Measurements from ENCODE around the gene KCNMB2. TPM values are rescaled to one million over a fixed set of nuclear protein-coding genes. Genes with fewer than 3 reads are reported as not detected.
"Not testable (repeated sequence)": the region's sequence is repeated elsewhere in the genome, so short reads cannot be mapped to it uniquely, and the experiment has no call there.

KCNMB2 gene
- total RNA-seq, 1 experiment from 2014 or later = not detected

DNA sequence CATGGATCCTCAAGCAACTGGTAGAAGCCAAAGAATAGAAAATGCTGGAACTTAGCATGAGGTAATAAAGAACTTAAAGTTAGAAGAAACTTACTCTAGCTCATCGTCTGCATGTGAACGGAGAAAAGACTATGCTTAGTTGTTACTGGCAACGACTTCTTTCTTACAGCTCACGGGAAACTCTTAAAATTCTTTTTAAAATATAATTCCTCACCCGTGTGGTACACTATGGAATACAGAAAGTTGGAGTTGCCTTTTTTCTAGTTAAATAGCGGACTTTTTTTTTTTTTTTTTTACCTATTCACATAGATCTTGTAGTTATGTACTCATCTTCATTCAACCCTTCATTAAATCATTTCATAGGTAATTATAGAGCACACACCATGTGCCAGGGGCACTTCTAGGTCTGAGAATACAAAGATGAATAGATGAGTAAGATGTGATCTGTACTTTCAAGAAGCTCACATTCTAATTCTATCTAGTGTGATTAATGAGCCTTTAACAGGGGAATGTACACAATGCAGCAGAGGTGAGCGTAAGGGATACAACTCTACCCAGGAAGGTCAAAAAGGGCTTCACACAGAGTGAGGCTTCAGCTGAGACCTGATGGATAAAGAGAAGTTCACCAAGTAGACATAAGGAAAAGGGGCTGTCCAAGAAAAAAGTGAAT lies 18.4 kb upstream of the KCNMB2 start:
- DNase-seq (ENCODE audit: low read depth) = no peak
- in situ Hi-C loops (cut with HindIII; ENCODE audit: low pct_unique_long_range_greater_than_20kb, low sequenced_read_pairs) = no loop called here

DNA sequence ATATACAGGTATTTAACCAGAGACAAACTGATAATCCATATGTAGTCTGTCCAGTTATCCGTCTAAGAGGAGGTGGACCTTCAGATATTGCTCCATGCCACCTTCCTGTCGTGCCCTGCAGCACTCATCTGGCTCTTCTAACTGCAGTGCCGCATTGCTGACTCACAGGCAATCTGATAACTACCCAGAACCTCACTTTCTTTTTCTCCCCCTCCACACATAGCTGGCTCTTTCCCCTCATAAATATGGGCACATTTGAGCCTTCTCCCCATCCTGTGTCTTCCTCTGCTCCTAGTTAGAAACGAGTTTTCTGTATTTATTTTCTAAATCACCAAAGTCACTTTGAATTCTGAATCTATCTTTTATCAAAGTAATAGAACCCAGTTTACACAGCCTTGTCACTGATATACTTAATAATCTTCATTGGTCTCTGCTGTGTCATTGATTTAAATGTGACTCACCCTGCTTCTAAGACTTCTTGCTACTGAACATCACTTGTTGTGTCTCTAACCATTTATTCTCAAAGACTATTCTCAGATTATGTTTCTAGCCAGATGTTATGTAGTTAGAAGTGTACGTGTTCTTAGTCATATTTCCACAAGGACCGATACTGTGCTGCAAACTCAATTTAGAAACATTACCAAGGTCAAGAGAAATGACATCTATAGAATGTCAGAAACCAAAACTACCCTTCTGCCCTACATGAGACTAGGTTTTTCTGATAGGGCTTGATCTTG lies 17.4 kb upstream of the KCNMB2 start:
- in situ Hi-C loops (cut with HindIII; ENCODE audit: low pct_unique_long_range_greater_than_20kb, low sequenced_read_pairs) = no loop called here
- DNase-seq (ENCODE audit: low read depth) = no peak

GRCh38 chr3:178519701-178520100 lies 16.5 kb upstream of the KCNMB2 start:
- DNase-seq (ENCODE audit: low read depth) = no peak
- in situ Hi-C loops (cut with HindIII; ENCODE audit: low pct_unique_long_range_greater_than_20kb, low sequenced_read_pairs) = no loop called here

GRCh38 chr3:178520451-178520850 lies 15.8 kb upstream of the KCNMB2 start:
- in situ Hi-C loops (cut with HindIII; ENCODE audit: low pct_unique_long_range_greater_than_20kb, low sequenced_read_pairs) = no loop called here
- no peak for DNase-seq (ENCODE audit: low read depth)

DNA sequence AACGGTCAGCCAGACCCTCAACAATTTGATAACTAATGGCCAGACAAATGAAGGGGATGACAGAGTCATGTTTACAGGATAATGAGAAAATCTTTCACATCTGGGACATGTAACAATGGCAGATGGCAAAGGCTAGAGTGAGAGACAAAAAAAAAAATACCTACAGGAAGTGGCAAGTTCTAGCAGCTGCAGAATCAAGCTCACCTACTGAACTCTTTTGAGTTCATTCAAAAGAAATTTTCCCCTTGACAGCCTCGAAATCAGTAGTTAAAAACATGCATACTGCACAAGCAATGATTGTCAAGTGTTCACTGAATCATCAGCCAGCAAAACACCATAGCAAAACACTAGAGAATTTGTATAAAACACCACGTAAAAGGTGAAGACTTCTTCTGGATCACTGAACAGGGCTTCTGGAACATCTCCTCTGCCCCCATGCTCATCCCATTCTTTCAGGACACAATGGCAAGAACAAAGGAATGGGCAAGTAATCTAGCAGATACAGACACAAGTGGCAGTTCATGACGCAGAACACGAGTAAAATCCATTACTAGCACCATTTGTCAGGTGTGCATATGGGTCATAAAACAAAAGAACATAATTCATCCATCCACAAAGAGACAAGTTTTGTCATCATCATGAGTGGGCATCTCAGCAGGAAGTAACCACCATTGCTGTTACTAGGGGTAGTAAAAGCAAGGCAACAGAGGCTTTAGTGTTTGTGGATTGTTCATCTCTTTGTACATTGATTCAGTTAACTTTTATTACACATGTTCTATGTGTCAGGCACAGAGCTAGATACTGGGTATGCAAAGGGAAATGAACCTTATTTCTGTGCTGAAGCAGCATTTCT lies 13.8 kb upstream of the KCNMB2 start:
- in situ Hi-C loops (cut with HindIII; ENCODE audit: low pct_unique_long_range_greater_than_20kb, low sequenced_read_pairs) = no loop called here
- peak; percentile 20 for DNase-seq (ENCODE audit: low read depth)

DNA sequence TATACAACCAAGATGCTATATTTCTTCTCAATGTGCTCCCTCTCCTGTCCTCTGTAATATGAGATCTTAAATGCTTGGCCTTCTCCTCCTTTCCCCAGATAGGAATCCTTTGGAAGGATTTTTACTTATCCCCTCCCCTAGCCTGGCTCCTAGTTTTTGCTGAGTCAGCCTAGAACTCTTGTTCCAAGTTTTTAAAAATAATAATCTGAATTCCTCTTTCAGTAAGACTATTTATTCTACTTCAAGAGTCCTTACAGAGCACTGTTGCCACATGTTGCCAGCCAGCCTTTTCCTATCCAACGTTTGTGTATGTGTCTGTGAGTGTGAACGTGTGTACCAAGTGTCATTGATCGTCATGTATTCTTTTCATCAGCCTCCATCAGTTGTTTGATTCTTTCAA lies 11.0 kb upstream of the KCNMB2 start:
- in situ Hi-C loops (cut with HindIII; ENCODE audit: low pct_unique_long_range_greater_than_20kb, low sequenced_read_pairs) = no loop called here
- peak; percentile 12 for DNase-seq (ENCODE audit: low read depth)

GRCh38 chr3:178526291-178526690 lies 9.9 kb upstream of the KCNMB2 start:
- DNase-seq (ENCODE audit: low read depth) = no peak
- in situ Hi-C loops (cut with HindIII; ENCODE audit: low pct_unique_long_range_greater_than_20kb, low sequenced_read_pairs) = no loop called here

DNA sequence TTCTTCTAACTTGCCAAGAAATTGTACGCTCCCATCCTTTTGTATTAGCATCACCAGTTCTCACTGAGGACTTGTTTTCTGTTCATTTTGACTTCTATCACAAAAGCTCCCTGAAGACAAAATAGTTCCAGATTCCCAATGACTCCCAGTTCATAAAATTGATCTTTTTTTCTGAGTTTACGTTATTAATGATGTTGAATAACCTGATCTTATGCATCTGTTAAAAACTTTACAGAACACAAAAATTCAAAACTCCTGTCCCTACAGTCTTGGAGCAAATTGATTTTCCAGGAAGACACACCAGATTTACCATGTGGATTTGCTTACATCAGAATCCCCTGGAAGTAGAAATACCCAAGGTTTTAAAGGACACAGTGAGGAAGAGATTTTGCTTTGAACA lies 8.3 kb upstream of the KCNMB2 start:
- in situ Hi-C loops (cut with HindIII; ENCODE audit: low pct_unique_long_range_greater_than_20kb, low sequenced_read_pairs) = no loop called here
- DNase-seq (ENCODE audit: low read depth) = no peak

- in situ Hi-C loops (cut with HindIII; ENCODE audit: low pct_unique_long_range_greater_than_20kb, low sequenced_read_pairs) = no loop called here
- no peak for DNase-seq (ENCODE audit: low read depth)
Measured at GRCh38 chr3:178529606-178530225, 6.5 kb upstream of the KCNMB2 start.

- in situ Hi-C loops (cut with HindIII; ENCODE audit: low pct_unique_long_range_greater_than_20kb, low sequenced_read_pairs) = no loop called here
- no peak for DNase-seq (ENCODE audit: low read depth)
Measured at GRCh38 chr3:178532476-178532875, 3.8 kb upstream of the KCNMB2 start.

- no peak for DNase-seq (ENCODE audit: low read depth)
- in situ Hi-C loops (cut with HindIII; ENCODE audit: low pct_unique_long_range_greater_than_20kb, low sequenced_read_pairs) = no loop called here
Measured at GRCh38 chr3:178537122-178537705, 978 bp downstream of the KCNMB2 start.

DNA sequence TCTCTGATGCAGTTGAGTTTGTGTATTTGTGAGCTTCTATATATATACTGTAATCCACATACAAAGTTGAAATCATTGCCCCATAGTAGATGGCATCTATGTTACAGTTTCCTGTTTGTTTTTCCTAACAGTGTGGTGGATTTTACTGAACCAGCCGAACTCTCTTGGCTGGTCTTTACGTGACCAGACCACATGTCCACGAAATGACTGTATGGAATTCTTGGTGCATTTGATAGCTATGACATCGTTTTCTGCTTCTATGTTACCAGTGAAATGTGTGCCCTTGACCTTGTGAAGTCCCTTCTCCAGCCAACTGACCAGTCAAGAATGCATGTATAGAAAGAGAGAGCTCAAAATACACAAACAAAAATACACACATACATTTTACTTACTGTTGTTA lies 1.8 kb downstream of the KCNMB2 start:
- no peak for DNase-seq (ENCODE audit: low read depth)
- in situ Hi-C loops (cut with HindIII; ENCODE audit: low pct_unique_long_range_greater_than_20kb, low sequenced_read_pairs) = no loop called here

DNA sequence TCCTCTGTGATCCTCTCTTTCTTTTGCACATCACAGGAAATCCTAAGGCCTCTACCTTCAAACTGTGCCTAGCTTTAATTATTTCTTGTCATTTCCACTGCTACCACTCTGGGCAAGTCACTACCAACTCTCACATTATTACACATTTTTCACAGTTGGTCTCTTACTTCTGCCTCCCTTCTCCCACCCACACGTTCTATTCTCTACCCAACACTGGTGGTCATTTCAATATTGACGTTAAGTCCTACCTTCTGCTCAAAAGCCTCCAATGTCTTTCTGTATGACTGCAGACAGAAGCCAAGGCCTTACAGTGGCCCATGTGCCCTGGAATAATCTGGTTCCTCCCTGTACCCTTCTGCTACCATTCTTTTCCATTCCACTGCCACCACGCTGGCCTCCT lies 3.9 kb downstream of the KCNMB2 start:
- in situ Hi-C loops (cut with HindIII; ENCODE audit: low pct_unique_long_range_greater_than_20kb, low sequenced_read_pairs) = no loop called here
- no peak for DNase-seq (ENCODE audit: low read depth)

DNA sequence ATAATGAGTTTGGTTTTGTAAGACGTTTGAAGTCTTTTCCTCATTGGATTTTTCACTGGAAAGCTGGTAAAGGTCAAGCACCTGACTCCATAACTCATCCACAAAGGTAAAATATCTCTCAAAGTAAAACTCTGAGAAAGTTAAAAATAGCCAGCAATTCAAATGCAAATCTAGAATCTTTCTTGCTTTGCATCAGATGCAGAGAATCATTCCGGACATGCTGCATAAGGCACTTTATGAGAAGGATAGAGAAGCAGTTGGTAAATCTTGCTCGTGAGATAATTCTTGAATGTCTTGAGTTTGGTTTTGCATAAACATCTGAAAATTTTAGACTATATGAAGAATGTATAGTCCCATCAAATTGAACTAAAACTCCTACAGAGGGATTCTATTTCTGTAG lies 9.1 kb downstream of the KCNMB2 start:
- in situ Hi-C loops (cut with HindIII; ENCODE audit: low pct_unique_long_range_greater_than_20kb, low sequenced_read_pairs) = no loop called here
- DNase-seq (ENCODE audit: low read depth) = no peak

DNA sequence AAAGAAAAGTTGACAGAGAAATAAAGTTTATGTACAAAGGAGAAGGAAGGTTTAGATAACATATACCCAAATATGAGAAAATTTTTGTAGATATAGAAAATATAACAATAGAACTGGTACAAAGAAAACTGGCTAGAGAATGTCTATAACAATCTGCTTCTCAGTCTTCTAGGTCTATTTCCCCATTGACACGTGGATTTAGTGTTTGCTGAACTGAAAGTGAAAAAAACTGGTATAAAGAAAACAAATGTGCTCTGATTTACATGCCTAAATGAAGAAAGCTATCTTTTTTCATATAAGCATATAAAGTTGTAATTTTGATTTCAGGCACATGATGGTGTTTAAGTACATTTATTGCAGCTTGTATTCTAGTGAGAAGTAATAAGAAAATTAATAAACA lies 9.8 kb downstream of the KCNMB2 start:
- no peak for DNase-seq (ENCODE audit: low read depth)
- in situ Hi-C loops (cut with HindIII; ENCODE audit: low pct_unique_long_range_greater_than_20kb, low sequenced_read_pairs) = no loop called here

GRCh38 chr3:178549426-178549825 lies 13.2 kb downstream of the KCNMB2 start:
- in situ Hi-C loops (cut with HindIII; ENCODE audit: low pct_unique_long_range_greater_than_20kb, low sequenced_read_pairs); DNase-seq (ENCODE audit: low read depth): not testable (repeated sequence)

GRCh38 chr3:178551916-178552321 lies 15.7 kb downstream of the KCNMB2 start:
- in situ Hi-C loops (cut with HindIII; ENCODE audit: low pct_unique_long_range_greater_than_20kb, low sequenced_read_pairs) = no loop called here
- DNase-seq (ENCODE audit: low read depth) = peak; percentile 49

GRCh38 chr3:178558637-178559036 lies 22.4 kb downstream of the KCNMB2 start:
- DNase-seq (ENCODE audit: low read depth) = peak; percentile 83
- in situ Hi-C loops (cut with HindIII; ENCODE audit: low pct_unique_long_range_greater_than_20kb, low sequenced_read_pairs) = no loop called here

Data from Caki2 (cell line).